Measurements from ENCODE around the gene CTNNBL1.
"Not testable (repeated sequence)": the region's sequence is repeated elsewhere in the genome, so short reads cannot be mapped to it uniquely, and the experiment has no call there.

Gene CTNNBL1

GRCh38 chr20:37693635-37694626 is at the start of gene CTNNBL1:
Gene CTNNBL1, plus strand, starts transcription at chr20:37694030. Its CDS starts 93 bp downstream, at chr20:37694123.
- DNase-seq: peak; percentile 96

GRCh38 chr20:37644605-37645004 is 49.2 kb upstream of the CTNNBL1 start:
- no peak for DNase-seq

- no peak for DNase-seq
These were observed 45.9 kb upstream of the CTNNBL1 start for GRCh38 chr20:37647946-37648345.

GRCh38 chr20:37649017-37649416 is 44.8 kb upstream of the CTNNBL1 start:
- DNase-seq: no peak

- DNase-seq: no peak
These were observed 44.0 kb upstream of the CTNNBL1 start for GRCh38 chr20:37649676-37650370.

GRCh38 chr20:37650661-37651060 is 43.2 kb upstream of the CTNNBL1 start:
- DNase-seq: no peak

- DNase-seq: peak; percentile 33
These were observed 41.9 kb upstream of the CTNNBL1 start for GRCh38 chr20:37651932-37652331.

- DNase-seq: no peak
These were observed 36.9 kb upstream of the CTNNBL1 start for GRCh38 chr20:37656945-37657344.

GRCh38 chr20:37657924-37658804 is 35.7 kb upstream of the CTNNBL1 start:
- no peak for DNase-seq

- no peak for DNase-seq
These were observed 32.3 kb upstream of the CTNNBL1 start for GRCh38 chr20:37661519-37661918.

- DNase-seq: no peak
These were observed 31.5 kb upstream of the CTNNBL1 start for GRCh38 chr20:37662308-37662707.

- DNase-seq: not testable (repeated sequence)
These were observed 29.2 kb upstream of the CTNNBL1 start for GRCh38 chr20:37664595-37664994.

- DNase-seq: no peak
These were observed 25.7 kb upstream of the CTNNBL1 start for GRCh38 chr20:37668166-37668565.

- no peak for DNase-seq
These were observed 24.6 kb upstream of the CTNNBL1 start for GRCh38 chr20:37669062-37669772.

- no peak for DNase-seq
These were observed 24.0 kb upstream of the CTNNBL1 start for GRCh38 chr20:37669773-37670236.

- no peak for DNase-seq
These were observed 23.5 kb upstream of the CTNNBL1 start for GRCh38 chr20:37670351-37670791.

GRCh38 chr20:37672143-37672542 is 21.7 kb upstream of the CTNNBL1 start:
- no peak for DNase-seq

GRCh38 chr20:37673444-37673843 is 20.4 kb upstream of the CTNNBL1 start:
- no peak for DNase-seq

- DNase-seq: no peak
These were observed 17.4 kb upstream of the CTNNBL1 start for GRCh38 chr20:37676440-37676839.

- DNase-seq: no peak
These were observed 15.6 kb upstream of the CTNNBL1 start for GRCh38 chr20:37677969-37678861.

GRCh38 chr20:37679751-37680150 is 14.1 kb upstream of the CTNNBL1 start:
- DNase-seq: not testable (repeated sequence)

Measured in stimulated activated CD4-positive, alpha-beta T cell treated with anti-CD3 and anti-CD28 coated beads, Interleukin-1b, Interleukin-23, amount 100 ng/mL, for 48 hours (primary cell).